PC-9 (cell line): ENCODE data around the gene EPHB3. TPM values are rescaled to one million over a fixed set of nuclear protein-coding genes. Genes with fewer than 3 reads are reported as not detected.

Experiments used
- BruUV-seq: library from RNA; stranded (reverse); fragments of 400-500 nt; replicated peaks from 2 replicates; lab custom pipeline; 2021; lab: Mats Ljungman, UMichigan
- CTCF ChIA-PET: fragments of 300-600 bp; sonication (Branson Sonifier 250); formaldehyde crosslinking; loops from one replicate; lab custom pipeline; 2022; ENCODE audit warnings: antibody characterized with exemption; lab: Charles Lee
- POLR2A ChIA-PET: fragments of 300-600 bp; sonication (Branson Sonifier 250); formaldehyde crosslinking; loops from one replicate; lab custom pipeline; 2022; ENCODE audit warnings: antibody characterized with exemption; ENCODE audit not compliant: unreplicated experiment; lab: Charles Lee
- DNase-seq, 2 experiments: peaks; one replicate each; pipeline versions ENCODE4 v3.0.0 to v3.0.0-alpha.2; 2015 to 2022; ENCODE audit warnings: mixed read lengths in 1 of 2
- H2AFZ ChIP-seq: fragments of 200-600 bp; sonication (generic); 2 replicates; pipeline ENCODE4 v1.8.1; 2017; ENCODE audit warnings: antibody characterized with exemption
- H3F3A ChIP-seq: fragments of 200-600 bp; sonication (generic); 2 replicates; pipeline ENCODE4 v1.8.1; 2017; ENCODE audit warnings: antibody characterized with exemption, mild to moderate bottlenecking, low read depth; ENCODE audit not compliant: insufficient read depth
- H3K27ac ChIP-seq: fragments of 200-600 bp; sonication (generic); 2 replicates; pipeline ENCODE4 v1.6.1; 2016; ENCODE audit warnings: mixed run types
- H3K27me3 ChIP-seq: fragments of 200-600 bp; sonication (generic); 2 replicates; pipeline ENCODE4 v1.6.1; 2016; ENCODE audit warnings: low read depth, mixed run types; ENCODE audit not compliant: insufficient read depth
- H3K36me3 ChIP-seq: fragments of 200-600 bp; sonication (generic); 2 replicates; pipeline ENCODE4 v1.6.1; 2016; ENCODE audit warnings: low read depth, mixed run types
- H3K4me1 ChIP-seq: fragments of 200-600 bp; sonication (generic); replicated peaks from 2 replicates; pipeline ENCODE4 v1.6.1; 2016; ENCODE audit warnings: mixed run types; ENCODE audit not compliant: insufficient read depth
- H3K4me2 ChIP-seq: fragments of 200-600 bp; sonication (generic); 2 replicates; pipeline ENCODE4 v1.6.1; 2017; ENCODE audit warnings: mixed run types
- H3K4me3 ChIP-seq: fragments of 200-600 bp; sonication (generic); 2 replicates; pipeline ENCODE4 v1.6.1; 2016; ENCODE audit warnings: mixed run types
- H3K79me2 ChIP-seq: fragments of 200-600 bp; sonication (generic); 2 replicates; pipeline ENCODE4 v1.6.1; 2017; ENCODE audit warnings: low read depth, mixed run types
- H3K9me2 ChIP-seq: fragments of 200-600 bp; sonication (generic); 2 replicates; pipeline ENCODE4 v1.8.1; 2017; ENCODE audit warnings: mild to moderate bottlenecking; ENCODE audit not compliant: insufficient read depth
- H3K9me3 ChIP-seq: fragments of 200-600 bp; sonication (generic); 2 replicates; pipeline ENCODE4 v1.8.1; 2016; ENCODE audit warnings: low read depth; ENCODE audit not compliant: insufficient read depth
- H4K20me1 ChIP-seq: fragments of 200-600 bp; sonication (generic); 2 replicates; pipeline ENCODE4 v1.8.1; 2017; ENCODE audit not compliant: insufficient read depth
- CTCF ChIP-seq: fragments of 200-600 bp; sonication (generic); conservative IDR thresholded peaks from 2 replicates; pipeline ENCODE4 v1.6.1; 2017; ENCODE audit warnings: mixed run types, antibody characterized with exemption, mild to moderate bottlenecking, moderate library complexity
- EZH2 ChIP-seq: fragments of 200-600 bp; sonication (generic); IDR thresholded peaks from 2 replicates; pipeline ENCODE4 v1.8.0; 2017; ENCODE audit warnings: antibody characterized with exemption, low read depth
- intact Hi-C: fragments of 100-400 bp; cut with micrococcal nuclease; formaldehyde crosslinking; loops from one replicate; pipeline ENCODE4 v1.10.0; 2022; ENCODE audit not compliant: unreplicated experiment
- total RNA-seq: library from RNA; stranded (reverse); gene quantifications from 2 replicates; pipeline ENCODE4 v1.2.3, GENCODE V29; 2021

EPHB3 gene
- total RNA-seq, 1 experiment from 2014 or later = 15.7 TPM

- Histone ChIP-seq H3K79me2 (no peaks in the 10 kb centered on the region), H3F3A (no peaks in the 10 kb centered on the region), H2AFZ (no peak overlapping the region), H3K9me2 (no peaks in the 10 kb centered on the region), H3K27ac (no peak overlapping the region), H3K9me3 (no peaks in the 10 kb centered on the region), H3K4me2 (no peak overlapping the region), H3K36me3 (no peaks in the 10 kb centered on the region), H3K4me3 (no peak overlapping the region), H4K20me1 (0 out of 2 replicates have a peak, but pooled peaks cover 4% of the 10 kb centered on the region), H3K4me1 (no peaks in the 10 kb centered on the region), H3K27me3 (peaks cover 7% of the 10 kb centered on the region; the same call in 1 of the 2 replicates)
- POLR2A ChIA-PET = interaction anchor here (0.5 kb wide), 1 partner anchor 101 kb away, joined by 4 read pairs; no protein-coding TSS in a partner anchor
- CTCF ChIA-PET = no interaction called here
- no peak for TF ChIP-seq EZH2
- TF ChIP-seq CTCF = no peak
- intact Hi-C loops = no loop called here
- DNase-seq = no peak
- no TSS peak for BruUV-seq
Measured at GRCh38 chr3:184593928-184594303, 32.3 kb downstream of the EPHB3 start.

DNA sequence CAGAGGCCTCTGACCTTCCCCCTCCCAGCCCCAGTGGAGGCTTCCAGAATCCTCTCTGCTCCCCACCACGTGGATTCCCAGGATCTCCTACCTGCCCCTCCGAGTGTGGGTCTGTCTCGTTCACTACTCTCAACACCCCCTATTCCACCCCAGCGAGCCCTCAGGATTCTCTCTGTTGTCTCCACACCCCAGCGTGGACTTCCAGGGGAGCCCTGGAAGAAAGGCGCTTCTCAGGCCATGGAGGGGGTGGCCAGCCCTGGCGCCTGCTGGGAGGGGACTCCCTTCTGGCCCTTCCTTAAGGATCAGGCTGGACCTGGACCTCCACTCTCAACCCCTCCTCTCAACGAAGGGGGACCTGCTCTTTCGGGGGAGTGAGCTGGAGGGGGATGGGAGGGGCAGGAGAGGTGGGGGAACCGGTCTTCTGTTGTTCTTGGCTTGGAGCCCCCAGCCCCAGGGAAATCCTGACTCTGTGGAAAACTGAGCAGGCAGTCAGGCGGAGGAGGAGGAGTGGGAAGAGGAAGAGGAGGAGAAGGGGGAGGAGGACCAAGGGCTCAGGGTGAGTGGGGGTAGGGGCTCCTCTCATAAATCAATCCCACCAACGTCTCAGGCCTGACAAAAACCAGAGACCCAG is 32.9 kb downstream of the EPHB3 start:
- BruUV-seq = no TSS peak

DNA sequence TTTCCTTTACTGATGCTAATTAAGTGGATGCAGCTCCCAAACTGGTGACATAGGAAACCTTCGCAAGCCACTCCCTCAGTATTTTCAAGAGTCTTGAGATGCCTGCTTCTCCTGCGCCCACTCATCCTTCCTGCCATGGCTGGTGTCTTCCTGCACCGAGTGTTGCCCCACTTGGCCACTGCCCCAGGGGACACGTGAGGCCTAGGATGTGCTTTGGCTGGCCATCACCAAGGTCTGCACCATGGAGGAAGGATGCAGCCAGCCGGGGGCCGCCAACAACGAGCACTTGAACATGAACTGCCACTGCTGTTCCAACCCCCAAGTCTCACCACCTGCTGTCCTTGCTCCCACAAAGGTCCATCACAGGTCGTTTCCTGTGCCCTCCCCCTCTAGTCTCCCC is 34.1 kb downstream of the EPHB3 start:
- BruUV-seq = no TSS peak
- Histone ChIP-seq H3K9me2 (no peaks in the 10 kb centered on the region), H3K79me2 (no peaks in the 10 kb centered on the region), H3K4me1 (peaks cover under 1% of the 10 kb centered on the region; the same call in 1 of the 2 replicates), H3K4me3 (no peak overlapping the region), H3K9me3 (no peaks in the 10 kb centered on the region), H3K27me3 (no peaks in the 10 kb centered on the region), H3K4me2 (no peak overlapping the region), H3K36me3 (no peaks in the 10 kb centered on the region), H3K27ac (no peak overlapping the region), H4K20me1 (no peaks in the 10 kb centered on the region), H2AFZ (no peak overlapping the region), H3F3A (no peaks in the 10 kb centered on the region)
- TF ChIP-seq EZH2 (no peak), CTCF (no peak)
- no peak for DNase-seq
- ChIA-PET POLR2A (no interaction called here), CTCF (no interaction called here)
- intact Hi-C loops = no loop called here

More for the DNA sequence above, 32.9 kb downstream of the EPHB3 start:
- no peak overlapping the region for H3K4me3 ChIP-seq
- ChIA-PET CTCF (no interaction called here), POLR2A (no interaction called here)
- H3K27me3 ChIP-seq = 0 out of 2 replicates have a peak, but pooled peaks cover 1% of the 10 kb centered on the region
- H4K20me1 ChIP-seq = no peaks in the 10 kb centered on the region
- H3K27ac ChIP-seq = no peak overlapping the region
- H3K4me2 ChIP-seq = no peak overlapping the region
- no peaks in the 10 kb centered on the region for H3K79me2 ChIP-seq
- intact Hi-C loops = no loop called here
- no peaks in the 10 kb centered on the region for H3F3A ChIP-seq
- no peaks in the 10 kb centered on the region for H3K36me3 ChIP-seq
- no peaks in the 10 kb centered on the region for H3K9me3 ChIP-seq
- no peaks in the 10 kb centered on the region for H3K9me2 ChIP-seq
- DNase-seq = no peak
- H2AFZ ChIP-seq = no peak overlapping the region
- TF ChIP-seq EZH2 (no peak), CTCF (no peak)
- H3K4me1 ChIP-seq = no peaks in the 10 kb centered on the region
